HepG2 (cell line): ENCODE data around the gene HOXD1. TPM values are rescaled to one million over a fixed set of nuclear protein-coding genes. Genes with fewer than 3 reads are reported as not detected.

ENCODE experiments used
- ATAC-seq: fragments of 200-7000 bp; cut with Tn5 transposase; 3 replicates; pipeline ENCODE4 v1.9.1; 2020; ENCODE audit warnings: mild to moderate bottlenecking, moderate library complexity
- BruUV-seq: library from RNA; stranded (reverse); fragments of 400-500 nt; replicated peaks from 2 replicates; lab custom pipeline; 2021; lab: Mats Ljungman, UMichigan
- CTCF ChIA-PET: fragments of 300-600 bp; formaldehyde crosslinking; extraction: SDS; loops from one replicate; lab custom pipeline; 2021; ENCODE audit warnings: low total read pairs, inconsistent platforms, low intra/inter-chr PET ratio; lab: Yijun Ruan, JAX
- POLR2A ChIA-PET: fragments of 350-600 bp; sonication (Branson Sonifier 250); formaldehyde crosslinking; loops from one replicate; lab custom pipeline; 2020; ENCODE audit warnings: antibody characterized with exemption, inconsistent platforms; lab: Yijun Ruan, JAX
- DNase-seq: peaks from one replicate; pipeline ENCODE4 v3.0.0-alpha.2; 2015; ENCODE audit warnings: low spot score
- FAIRE-seq: peaks from 3 replicates; lab custom pipeline; 2011; peaks lifted over from hg19 to GRCh38; lab: Jason Lieb, UNC
- H2AFZ ChIP-seq: one replicate; pipeline ENCODE4 v1.6.1; 2011; ENCODE audit warnings: low read length, inconsistent platforms
- H3K27ac ChIP-seq: fragments of 300-600 bp; 3 replicates; pipeline ENCODE4 v1.8.0; 2011; ENCODE audit warnings: mixed run types, mild to moderate bottlenecking, mixed read lengths, low read length, inconsistent platforms; ENCODE audit not compliant: insufficient read depth; ENCODE audit errors: extremely low read length
- H3K27me3 ChIP-seq, 2 experiments: fragments of 200-600 bp in 1 of 2; 2 replicates in 1 of 2; 3 replicates in 1 of 2; pipeline versions ENCODE4 v1.6.0 to v1.8.0; 2011; ENCODE audit warnings: low read length in 2 of 2, mild to moderate bottlenecking in 2 of 2, moderate library complexity in 2 of 2, inconsistent platforms in 1 of 2; ENCODE audit not compliant: insufficient read depth in 2 of 2, control insufficient read depth in 1 of 2
- H3K36me3 ChIP-seq, 2 experiments: fragments of 200-600 bp in 1 of 2; replicated peaks in 1 of 2; 2 replicates in 1 of 2; 3 replicates in 1 of 2; pipeline versions ENCODE4 v1.5.1 to v1.8.0; 2011; ENCODE audit warnings: low read length in 2 of 2, inconsistent platforms in 1 of 2; ENCODE audit not compliant: insufficient read depth in 2 of 2, control insufficient read depth in 1 of 2
- H3K4me1 ChIP-seq: 2 replicates; pipeline ENCODE4 v1.5.1; 2012; ENCODE audit warnings: low read length, inconsistent platforms; ENCODE audit not compliant: insufficient read depth
- H3K4me2 ChIP-seq: 2 replicates; pipeline ENCODE4 v1.6.0; 2011; ENCODE audit warnings: low read depth, low read length, inconsistent platforms
- H3K4me3 ChIP-seq, 3 experiments: fragments of 200-600 bp in 1 of 3; sonication (generic), shearing (Covaris generic) in 1 of 3; replicated peaks in 1 of 3; 2 replicates each; pipeline ENCODE4 v1.5.1; 2011 to 2016; ENCODE audit warnings: low read length in 3 of 3, inconsistent platforms in 2 of 3, low read depth in 2 of 3, mild to moderate bottlenecking in 2 of 3, control low read depth in 1 of 3, mixed read lengths in 1 of 3; ENCODE audit not compliant: insufficient read depth in 1 of 3
- H3K79me2 ChIP-seq: one replicate; pipeline ENCODE4 v1.6.1; 2011; ENCODE audit warnings: low read length, inconsistent platforms; ENCODE audit not compliant: insufficient read depth
- H3K9ac ChIP-seq: 2 replicates; pipeline ENCODE4 v1.6.0; 2011; ENCODE audit warnings: mild to moderate bottlenecking, low read depth, low read length, inconsistent platforms; ENCODE audit not compliant: insufficient read depth
- H3K9me3 ChIP-seq: 2 replicates; pipeline ENCODE4 v1.5.1; 2012; ENCODE audit warnings: mild to moderate bottlenecking, low read length
- H4K20me1 ChIP-seq: 2 replicates; pipeline ENCODE4 v1.6.0; 2011; ENCODE audit warnings: inconsistent platforms, mild to moderate bottlenecking, low read length, moderate library complexity; ENCODE audit not compliant: insufficient read depth
- BCL6 ChIP-seq: IDR thresholded peaks from 2 replicates; pipeline ENCODE4 v1.6.1; 2016; ENCODE audit warnings: missing genetic modification reagents, missing compliant biosample characterization
- CC2D1A ChIP-seq: sonication (generic); formaldehyde crosslinking; IDR thresholded peaks from 2 replicates; pipeline ENCODE4 v1.8.1; 2023; ENCODE audit warnings: mild to moderate bottlenecking, missing genetic modification reagents
- DNMT1 ChIP-seq: sonication (generic); formaldehyde crosslinking; IDR thresholded peaks from 2 replicates; pipeline ENCODE4 v1.5.1; 2020; ENCODE audit warnings: mild to moderate bottlenecking, missing genetic modification reagents
- MED8 ChIP-seq: sonication (generic); formaldehyde crosslinking; IDR thresholded peaks from 2 replicates; pipeline ENCODE4 v1.8.1; 2023; ENCODE audit warnings: mild to moderate bottlenecking, missing genetic modification reagents; ENCODE audit not compliant: insufficient replicate concordance
- MEIS1 ChIP-seq: sonication (generic); formaldehyde crosslinking; IDR thresholded peaks from 2 replicates; pipeline ENCODE4 v1.9.0; 2021; ENCODE audit warnings: mild to moderate bottlenecking, missing genetic modification reagents, moderate library complexity, borderline replicate concordance
- NFIC ChIP-seq: IDR thresholded peaks from 2 replicates; pipeline ENCODE4 v1.6.1; 2012; ENCODE audit warnings: mild to moderate bottlenecking, low read length, inconsistent platforms
- TSC22D2 ChIP-seq: sonication (generic); formaldehyde crosslinking; IDR thresholded peaks from 2 replicates; pipeline ENCODE4 v1.5.1; 2020; ENCODE audit warnings: missing genetic modification reagents, mild to moderate bottlenecking, borderline replicate concordance
- XRCC5 ChIP-seq: fragments of 200-400 bp; formaldehyde crosslinking; optimal IDR thresholded peaks from 2 replicates; pipeline ENCODE3; 2017; ENCODE audit warnings: mild to moderate bottlenecking, low read length
- ZFP41 ChIP-seq: sonication (generic); formaldehyde crosslinking; IDR thresholded peaks from 2 replicates; pipeline ENCODE4 v1.4.0; 2020; ENCODE audit warnings: mild to moderate bottlenecking, missing genetic modification reagents, borderline replicate concordance
- ZNF136 ChIP-seq: sonication (generic); formaldehyde crosslinking; IDR thresholded peaks from 2 replicates; pipeline ENCODE4 v1.8.1; 2022; ENCODE audit warnings: low read depth, mild to moderate bottlenecking, moderate library complexity, missing genetic modification reagents
- ZNF629 ChIP-seq: sonication (generic); formaldehyde crosslinking; conservative IDR thresholded peaks from 2 replicates; pipeline ENCODE4 v1.5.0; 2020; ENCODE audit warnings: missing genetic modification reagents
- ZSCAN12 ChIP-seq: sonication (generic); formaldehyde crosslinking; IDR thresholded peaks from 2 replicates; pipeline ENCODE4 v1.9.0; 2021; ENCODE audit warnings: mild to moderate bottlenecking, missing genetic modification reagents
- WGBS: methylation state at CpG from one replicate; pipeline ENCODE4 v1.1.6; 2017; ENCODE audit warnings: low lambda C conversion rate; 5-methylcytosine and 5-hydroxymethylcytosine counted together
- in situ Hi-C: cut with HindIII; loops from 2 replicates; pipeline ENCODE4 v1.10.0; 2017; ENCODE audit warnings: low pct_unique_long_range_greater_than_20kb; ENCODE audit not compliant: extremely low pct_ligation_motif_present
- intact Hi-C: fragments of 100-400 bp; cut with micrococcal nuclease; formaldehyde crosslinking; loops from one replicate; pipeline ENCODE4 v1.10.0; 2022; ENCODE audit not compliant: unreplicated experiment
- microRNA counts: library from miRNA; unstranded; fragments of <30 nt; microRNA quantifications from one replicate; lab custom pipeline; 2015
- microRNA-seq: library from miRNA; unstranded; fragments of <30 nt; microRNA quantifications from one replicate; pipeline ENCODE4, GENCODE V29; 2020
- polyA plus RNA-seq, 8 experiments: library from polyadenylated mRNA; depleted of rRNA in 3 of 8; stranded (reverse) in 7 of 8; unstranded in 1 of 8; fragments of >200 nt; fragmentation: Illumina TruSeq in 4 of 8; extraction: Trizol in 4 of 8; gene quantifications; 2 replicates each; pipeline versions ENCODE4 v1.2.1 to v1.2.3, GENCODE V29; 2011 to 2016; ENCODE audit warnings: low read depth in 4 of 8, missing spikeins in 1 of 8, mixed read lengths in 1 of 8; ENCODE audit not compliant: insufficient read depth in 1 of 8
- small RNA-seq, 3 experiments: library from RNA; depleted of rRNA; stranded (forward); fragments of <200 nt; gene quantifications; one replicate each; pipeline ENCODE3, GENCODE V24; 2012; ENCODE audit warnings: low read depth in 2 of 3, low replicate concordance in 1 of 3; ENCODE audit not compliant: insufficient read length in 3 of 3, insufficient read depth in 2 of 3
- total RNA-seq, 5 experiments: library from RNA; depleted of rRNA; stranded (reverse); fragments of >200 nt; fragmentation: Illumina TruSeq; extraction: Trizol; gene quantifications; 2 replicates each; pipeline ENCODE4 v1.2.3, GENCODE V29; 2016; ENCODE audit warnings: low read depth in 1 of 5

The HOXD1 gene
- total and polyA plus RNA-seq, 2 of the 13 experiments (the other 11 are each of a cell fraction or from before 2014, with no cell fraction given), result 10.0 to 22.3 TPM

DNA sequence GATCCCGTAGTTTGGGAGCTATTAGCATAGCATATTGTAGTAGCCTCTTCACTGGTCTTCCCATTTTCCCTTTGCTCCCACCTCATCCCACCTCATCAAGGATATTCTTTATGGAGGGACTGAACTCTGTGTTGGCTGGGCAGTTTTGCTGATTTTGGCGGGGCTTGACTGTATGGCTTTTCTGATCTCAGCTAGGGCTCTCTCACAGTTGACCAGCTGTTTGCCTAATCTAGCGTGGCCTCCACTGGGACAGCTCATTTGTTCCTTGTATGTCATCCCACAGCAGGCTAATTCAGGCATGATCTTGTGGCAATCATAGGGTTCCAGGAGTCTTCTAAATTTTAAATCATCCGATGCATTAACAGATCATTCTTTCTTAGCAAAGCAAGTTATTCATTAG lies 50.6 kb downstream of the HOXD1 start:
- CTCF ChIA-PET, result no interaction called here
- no peak overlapping the region for H3K9ac ChIP-seq
- 15% methylated on average over 4 of the region's 4 CpGs for WGBS
- in situ Hi-C loops (no loop called here), intact Hi-C loops (no loop called here)
- H3K36me3 ChIP-seq, result no peaks in the 10 kb centered on the region
- no TSS peak for BruUV-seq
- peaks cover 0 to 14% of the 10 kb centered on the region in 2 experiments; a peak in 2 of 5 replicates for H3K27me3 ChIP-seq
- H3K79me2 ChIP-seq, result no peaks in the 10 kb centered on the region
- ATAC-seq, result no peak
- DNase-seq, result no peak
- no peak for FAIRE-seq
- no peak overlapping the region for H3K4me2 ChIP-seq
- H3K4me3 ChIP-seq, result no peak overlapping the region
- H3K9me3 ChIP-seq, result no peaks in the 10 kb centered on the region
- H3K4me1 ChIP-seq, result no peaks in the 10 kb centered on the region
- no peak for TF ChIP-seq XRCC5
- TF ChIP-seq, all 625 proteins: peak for 0
- Histone ChIP-seq H3K27ac (no peak overlapping the region), H2AFZ (no peak overlapping the region), H4K20me1 (no peaks in the 10 kb centered on the region)
- POLR2A ChIA-PET, result no interaction called here

DNA sequence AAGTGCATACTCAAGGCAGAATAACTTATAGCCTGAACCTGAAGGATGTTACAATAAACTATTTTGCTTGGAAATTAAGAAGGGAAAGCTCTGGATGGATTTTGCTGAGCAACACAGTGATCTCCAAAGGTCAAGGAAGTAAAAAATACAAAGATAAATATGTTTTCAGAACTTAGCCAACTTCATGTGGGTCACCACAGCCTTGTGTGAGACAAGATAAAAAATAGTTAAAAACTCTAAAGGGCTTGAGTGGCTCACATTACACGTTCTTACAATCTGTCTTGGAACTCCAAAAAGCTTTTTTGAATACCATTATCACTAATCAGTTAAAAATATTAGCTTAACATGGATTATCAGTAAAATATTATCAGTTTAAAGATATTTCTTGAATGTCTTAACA lies 51.8 kb downstream of the HOXD1 start:
- DNase-seq, result no peak
- no peak overlapping the region for H2AFZ ChIP-seq
- H3K9ac ChIP-seq, result no peak overlapping the region
- ChIA-PET CTCF (no interaction called here), POLR2A (no interaction called here)
- intact Hi-C loops, result no loop called here
- 2% methylated on average over 1 of the region's 1 CpG for WGBS
- no peak overlapping the region for H3K4me3 ChIP-seq
- no peak overlapping the region for H3K4me2 ChIP-seq
- H3K79me2 ChIP-seq, result no peaks in the 10 kb centered on the region
- TF ChIP-seq BCL6 (CRISPR knock-in tag) (no peak), ZFP41 (CRISPR knock-in tag) (no peak), MED8 (CRISPR knock-in tag) (no peak), ZNF629 (CRISPR knock-in tag) (no peak), NFIC (no peak), CC2D1A (CRISPR knock-in tag) (no peak), TSC22D2 (CRISPR knock-in tag) (no peak), DNMT1 (CRISPR knock-in tag) (no peak), MEIS1 (CRISPR knock-in tag) (no peak), ZSCAN12 (CRISPR knock-in tag) (no peak), ZNF136 (no peak)
- no TSS peak for BruUV-seq
- no peaks in the 10 kb centered on the region for H4K20me1 ChIP-seq
- H3K36me3 ChIP-seq, result no peaks in the 10 kb centered on the region
- in situ Hi-C loops, result no loop called here
- no peak for FAIRE-seq
- H3K4me1 ChIP-seq, result no peaks in the 10 kb centered on the region
- no peak for ATAC-seq
- no peak overlapping the region for H3K27ac ChIP-seq
- no peaks in the 10 kb centered on the region for H3K9me3 ChIP-seq
- H3K27me3 ChIP-seq, result peaks cover 0 to 24% of the 10 kb centered on the region in 2 experiments; a peak in 2 of 5 replicates

MicroRNAs within 50 kb of the gene (microRNA counts, 767-probe panel; counts per million panel counts)
- microRNA hsa-miR-10b-5p (lab: Ali Mortazavi, UCI), result not detected

Small RNAs within 50 kb of the gene (microRNA-seq; reads per million reads assigned to microRNA genes)
- 52.9 reads per million, percentile 68 among the genes with 10 or more reads in this experiment for gene MIR10B

Small RNAs within 50 kb of the gene (small RNA-seq; reads per million reads assigned to genes)
- gene MIR10B, result 0.20 to 12.6 (median 1.3) reads per million in 3 experiments

Other genes with a start within 250 kb of the HOXD1 start
- 25.4 and 30.1 TPM in 2 replicates for gene LNPK, start 186.4 kb upstream of the HOXD1 start, total RNA-seq (2016; rRNA removed; fragmentation: Illumina TruSeq; extraction: Trizol)
- 20.6 and 26.1 TPM in 2 replicates for gene LNPK, start 186.4 kb upstream of the HOXD1 start, polyA plus RNA-seq (2011; rRNA removed)
- not detected in 2 replicates for gene EVX2, start 104.7 kb upstream of the HOXD1 start, total RNA-seq (2016; rRNA removed; fragmentation: Illumina TruSeq; extraction: Trizol)
- not detected in 2 replicates for gene EVX2, start 104.7 kb upstream of the HOXD1 start, polyA plus RNA-seq (2011; rRNA removed)
- gene HOXD13, start 95.9 kb upstream of the HOXD1 start, total RNA-seq (2016; rRNA removed; fragmentation: Illumina TruSeq; extraction: Trizol), result not detected in 2 replicates
- not detected in 2 replicates for gene HOXD13, start 95.9 kb upstream of the HOXD1 start, polyA plus RNA-seq (2011; rRNA removed)
- not detected in 2 replicates for gene HOXD12, start 88.9 kb upstream of the HOXD1 start, total RNA-seq (2016; rRNA removed; fragmentation: Illumina TruSeq; extraction: Trizol)
- gene HOXD12, start 88.9 kb upstream of the HOXD1 start, polyA plus RNA-seq (2011; rRNA removed), result not detected in 2 replicates
- not detected in 2 replicates for gene HOXD11, start 81.4 kb upstream of the HOXD1 start, total RNA-seq (2016; rRNA removed; fragmentation: Illumina TruSeq; extraction: Trizol)
- gene HOXD11, start 81.4 kb upstream of the HOXD1 start, polyA plus RNA-seq (2011; rRNA removed), result not detected in 2 replicates
- gene HOXD10, start 71.9 kb upstream of the HOXD1 start, total RNA-seq (2016; rRNA removed; fragmentation: Illumina TruSeq; extraction: Trizol), result not detected in 2 replicates
- gene HOXD10, start 71.9 kb upstream of the HOXD1 start, polyA plus RNA-seq (2011; rRNA removed), result not detected in 2 replicates
- gene HOXD9, start 65.9 kb upstream of the HOXD1 start, total RNA-seq (2016; rRNA removed; fragmentation: Illumina TruSeq; extraction: Trizol), result not detected in 2 replicates
- gene HOXD9, start 65.9 kb upstream of the HOXD1 start, polyA plus RNA-seq (2011; rRNA removed), result not detected in 2 replicates
- not detected in 2 replicates for gene HOXD8, start 59.0 kb upstream of the HOXD1 start, total RNA-seq (2016; rRNA removed; fragmentation: Illumina TruSeq; extraction: Trizol)
- gene HOXD8, start 59.0 kb upstream of the HOXD1 start, polyA plus RNA-seq (2011; rRNA removed), result not detected in 2 replicates
- 0.31 TPM in 1 of 2 replicates, not detected in the other for gene HOXD4, start 37.1 kb upstream of the HOXD1 start, total RNA-seq (2016; rRNA removed; fragmentation: Illumina TruSeq; extraction: Trizol)
- gene HOXD4, start 37.1 kb upstream of the HOXD1 start, polyA plus RNA-seq (2011; rRNA removed), result not detected in 2 replicates
- gene HOXD3, start 31.4 kb upstream of the HOXD1 start, total RNA-seq (2016; rRNA removed; fragmentation: Illumina TruSeq; extraction: Trizol), result 0.08 and 0.09 TPM in 2 replicates
- gene HOXD3, start 31.4 kb upstream of the HOXD1 start, polyA plus RNA-seq (2011; rRNA removed), result 0.05 TPM in 1 of 2 replicates, not detected in the other
- gene MTX2, start 80.8 kb downstream of the HOXD1 start, total RNA-seq (2016; rRNA removed; fragmentation: Illumina TruSeq; extraction: Trizol), result 75.7 and 96.1 TPM in 2 replicates
- 41.7 and 58.1 TPM in 2 replicates for gene MTX2, start 80.8 kb downstream of the HOXD1 start, polyA plus RNA-seq (2011; rRNA removed)